Activated CD8-positive, alpha-beta memory T cell treated with anti-CD3 and anti-CD28 coated beads, Interleukin-2, amount 10 ng/mL, durations not matched to agents 7 days and 5 days (primary cell): ENCODE data around the gene TXNDC15. TPM values are rescaled to one million over a fixed set of nuclear protein-coding genes. Genes with fewer than 3 reads are reported as not detected.

Experiments
- ATAC-seq: fragments of 150-1000 bp; cut with Tn5 transposase; one replicate; pipeline ENCODE4 v1.10.0; 2021; ENCODE audit warnings: moderate library complexity
- CTCF ChIA-PET: fragments of 350-600 bp; sonication (Branson Sonifier 250); formaldehyde crosslinking; loops from one replicate; lab custom pipeline; 2021; ENCODE audit warnings: antibody characterized with exemption; lab: Charles Lee
- DNase-seq: peaks from one replicate; pipeline ENCODE4 v3.0.0-alpha.2; 2020
- H3K27ac Mint-ChIP-seq: one replicate; pipeline ENCODE4 v1.8.0; 2021; ENCODE audit warnings: mild to moderate bottlenecking, mixed read lengths
- H3K27me3 Mint-ChIP-seq: one replicate; pipeline ENCODE4 v1.8.0; 2021; ENCODE audit warnings: mixed read lengths
- H3K36me3 Mint-ChIP-seq: one replicate; pipeline ENCODE4 v1.8.0; 2021; ENCODE audit warnings: mild to moderate bottlenecking, mixed read lengths
- H3K4me1 Mint-ChIP-seq: one replicate; pipeline ENCODE4 v1.8.0; 2021; ENCODE audit warnings: mixed read lengths
- H3K4me3 Mint-ChIP-seq: one replicate; pipeline ENCODE4 v1.8.0; 2021; ENCODE audit warnings: mild to moderate bottlenecking, moderate library complexity, mixed read lengths
- H3K9me3 Mint-ChIP-seq: one replicate; pipeline ENCODE4 v1.8.0; 2022; ENCODE audit warnings: low read depth, mixed read lengths
- microRNA-seq: library from miRNA; unstranded; fragments of <30 nt; microRNA quantifications from one replicate; pipeline ENCODE4 v1.2.0, GENCODE V29; 2022
- total RNA-seq, 2 experiments: library from RNA; stranded (reverse); gene quantifications; one replicate each; pipeline ENCODE4 v1.2.3, GENCODE V29; 2021

TXNDC15 gene
- total RNA-seq, 2 experiments from 2014 or later: 50.0 to 56.8 TPM

GRCh38 chr5:134943547-134943946 is 69.4 kb downstream of the TXNDC15 start:
- Mint-ChIP-seq H3K27ac (no peak overlapping the region), H3K27me3 (no peaks in the 10 kb centered on the region), H3K9me3 (no peaks in the 10 kb centered on the region), H3K4me1 (no peaks in the 10 kb centered on the region), H3K4me3 (no peak overlapping the region), H3K36me3 (peaks cover 2% of the 10 kb centered on the region)
- ATAC-seq: no peak
- CTCF ChIA-PET: no interaction called here
- no peak for DNase-seq

GRCh38 chr5:134944630-134945029 is 70.5 kb downstream of the TXNDC15 start:
- no peak overlapping the region for H3K27ac Mint-ChIP-seq
- H3K27me3 Mint-ChIP-seq: no peaks in the 10 kb centered on the region
- CTCF ChIA-PET: no interaction called here
- no peaks in the 10 kb centered on the region for H3K4me1 Mint-ChIP-seq
- H3K9me3 Mint-ChIP-seq: no peaks in the 10 kb centered on the region
- H3K4me3 Mint-ChIP-seq: no peak overlapping the region
- no peak for ATAC-seq
- H3K36me3 Mint-ChIP-seq: peaks cover 2% of the 10 kb centered on the region
- no peak for DNase-seq

- Mint-ChIP-seq H3K27ac (no peak overlapping the region), H3K4me1 (no peaks in the 10 kb centered on the region), H3K4me3 (no peak overlapping the region), H3K27me3 (no peaks in the 10 kb centered on the region), H3K9me3 (no peaks in the 10 kb centered on the region), H3K36me3 (peaks cover 2% of the 10 kb centered on the region)
- CTCF ChIA-PET: no interaction called here
- ATAC-seq: no peak
- DNase-seq: no peak
These were observed 70.9 kb downstream of the TXNDC15 start for GRCh38 chr5:134945041-134945440.

GRCh38 chr5:134948911-134949310 is 74.7 kb downstream of the TXNDC15 start:
- no peak overlapping the region for H3K27ac Mint-ChIP-seq
- no peaks in the 10 kb centered on the region for H3K9me3 Mint-ChIP-seq
- H3K27me3 Mint-ChIP-seq: no peaks in the 10 kb centered on the region
- CTCF ChIA-PET: interaction anchor here (1.0 to 1.6 kb wide), 2 partner anchors 16 to 356 kb away, joined by 3 read pairs; no protein-coding TSS in a partner anchor
- no peak for DNase-seq
- peaks cover 6% of the 10 kb centered on the region for H3K36me3 Mint-ChIP-seq
- no peaks in the 10 kb centered on the region for H3K4me1 Mint-ChIP-seq
- no peak for ATAC-seq
- no peak overlapping the region for H3K4me3 Mint-ChIP-seq

- Mint-ChIP-seq H3K9me3 (peaks cover 3% of the 10 kb centered on the region), H3K4me3 (no peak overlapping the region), H3K36me3 (peaks cover 9% of the 10 kb centered on the region), H3K27ac (no peak overlapping the region), H3K27me3 (no peaks in the 10 kb centered on the region), H3K4me1 (no peaks in the 10 kb centered on the region)
- ATAC-seq (no peak), DNase-seq (no peak)
- CTCF ChIA-PET: interaction anchor here (1.0 to 1.6 kb wide), 2 partner anchors 16 to 356 kb away, joined by 3 read pairs; no protein-coding TSS in a partner anchor
These were observed 75.1 kb downstream of the TXNDC15 start for GRCh38 chr5:134949316-134949715.

Small RNA genes within 50 kb of the gene (microRNA-seq; reads per million reads assigned to microRNA genes)
- gene MIR4461: not detected

Other genes with a start within 250 kb of the TXNDC15 start
- 10 to 100 TPM; 41.1 to 61.8 TPM for gene SAR1B, start 241.5 kb upstream of the TXNDC15 start, total RNA-seq
- gene SEC24A, start 225.6 kb upstream of the TXNDC15 start, total RNA-seq: 10 to 100 TPM; 19.8 to 25.2 TPM
- 10 to 100 TPM; 20.4 to 28.4 TPM for gene CAMLG, start 135.8 kb upstream of the TXNDC15 start, total RNA-seq
- gene DDX46, start 115.6 kb upstream of the TXNDC15 start, total RNA-seq: 10 to 100 TPM; 75.9 to 77.0 TPM
- 10 to 100 TPM; 29.7 to 30.1 TPM for gene C5orf24, start 28.4 kb upstream of the TXNDC15 start, total RNA-seq
- 10 to 100 TPM; 13.4 to 13.7 TPM for gene PCBD2, start 30.8 kb downstream of the TXNDC15 start, total RNA-seq
- under 1 TPM; 0.61 to 0.82 TPM for gene CATSPER3, start 93.5 kb downstream of the TXNDC15 start, total RNA-seq
- under 1 TPM in 1 of 2 experiments, not detected in 1; 0.14 TPM for gene PITX1, start 159.9 kb downstream of the TXNDC15 start, total RNA-seq